Stimulated activated CD8-positive, alpha-beta memory T cell treated with anti-CD3 and anti-CD28 coated beads, Interleukin-12 subunit alpha, Interleukin-12 subunit beta, amount 100 ng/mL, for 24 hours (primary cell): ENCODE results near the gene CTSH.

Experiments
- DNase-seq: peaks from one replicate; pipeline ENCODE4 v3.0.0-alpha.2; 2020; ENCODE audit errors: extremely low read depth

Gene CTSH

GRCh38 chr15:78977591-78978347 lies 32.9 kb upstream of the CTSH start:
- no peak for DNase-seq

DNA sequence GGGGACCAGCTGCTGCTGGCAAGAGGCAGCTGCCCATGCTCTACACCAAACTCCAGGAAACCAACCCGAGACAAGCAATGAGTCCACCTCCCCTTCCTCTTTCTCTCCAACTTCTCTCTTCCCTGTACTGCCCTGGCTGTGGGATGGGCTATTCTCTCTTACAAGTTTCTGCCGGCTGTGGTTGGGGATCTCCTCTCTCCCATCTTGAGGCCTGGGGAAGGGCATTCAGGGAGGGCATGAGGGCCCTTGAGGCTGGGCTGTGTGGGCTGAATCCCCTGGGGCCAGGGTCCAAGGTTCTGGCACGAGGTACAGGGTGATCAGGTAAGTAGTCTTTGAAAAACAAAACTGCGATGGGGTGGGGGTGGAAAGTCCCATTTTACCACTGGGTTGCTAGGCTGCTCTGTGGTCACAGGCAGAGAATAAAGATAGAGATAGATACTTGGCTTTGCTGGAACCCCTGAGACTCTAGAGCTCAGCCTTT lies 32.3 kb upstream of the CTSH start:
- no peak for DNase-seq

DNA sequence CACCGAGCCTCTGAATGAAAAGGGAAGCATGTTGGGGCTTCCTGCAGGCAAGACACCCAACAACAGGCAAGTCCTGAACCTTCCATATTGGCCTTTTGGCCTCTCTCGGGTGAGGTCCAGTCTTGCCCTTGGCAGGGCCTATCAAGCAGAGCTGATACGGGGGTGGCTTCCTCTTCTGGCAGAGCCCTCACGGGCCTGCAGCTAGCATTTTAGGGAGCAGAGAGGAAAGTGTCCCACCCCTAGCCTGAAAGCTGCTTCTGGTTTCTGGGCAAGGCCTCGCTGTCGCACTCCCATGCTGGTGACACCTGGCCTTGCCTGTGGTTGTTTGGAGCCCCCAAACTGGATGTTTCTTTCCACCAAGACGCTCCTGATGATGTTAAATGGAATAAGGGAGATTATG lies 31.8 kb upstream of the CTSH start:
- no peak for DNase-seq

- no peak for DNase-seq
Observed at GRCh38 chr15:78974272-78974918, 29.5 kb upstream of the CTSH start.

GRCh38 chr15:78969687-78970349 lies 25.0 kb upstream of the CTSH start:
- no peak for DNase-seq

- DNase-seq = no peak
Observed at GRCh38 chr15:78968539-78969271, 23.9 kb upstream of the CTSH start.

- no peak for DNase-seq
Observed at GRCh38 chr15:78968114-78968513, 23.3 kb upstream of the CTSH start.

DNA sequence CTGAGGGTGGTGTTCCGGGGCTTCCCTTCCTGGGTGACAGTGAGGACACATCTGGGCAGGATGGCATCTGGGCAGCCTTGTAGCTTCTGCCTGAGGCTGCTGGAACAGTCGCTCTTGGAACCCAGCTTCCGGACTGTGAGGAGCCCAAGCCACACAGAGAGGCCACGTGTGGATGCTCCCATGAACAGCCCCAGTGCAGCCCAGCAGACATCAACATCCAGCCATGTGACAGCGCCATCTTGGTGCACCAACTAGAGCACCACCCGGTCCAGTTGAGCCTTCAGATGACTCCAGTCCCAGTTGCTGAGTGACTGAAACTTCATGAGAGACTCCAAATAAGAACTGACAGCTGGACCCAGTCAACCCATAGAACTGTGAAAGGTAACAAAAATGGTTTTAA lies 15.5 kb upstream of the CTSH start:
- DNase-seq = no peak

DNA sequence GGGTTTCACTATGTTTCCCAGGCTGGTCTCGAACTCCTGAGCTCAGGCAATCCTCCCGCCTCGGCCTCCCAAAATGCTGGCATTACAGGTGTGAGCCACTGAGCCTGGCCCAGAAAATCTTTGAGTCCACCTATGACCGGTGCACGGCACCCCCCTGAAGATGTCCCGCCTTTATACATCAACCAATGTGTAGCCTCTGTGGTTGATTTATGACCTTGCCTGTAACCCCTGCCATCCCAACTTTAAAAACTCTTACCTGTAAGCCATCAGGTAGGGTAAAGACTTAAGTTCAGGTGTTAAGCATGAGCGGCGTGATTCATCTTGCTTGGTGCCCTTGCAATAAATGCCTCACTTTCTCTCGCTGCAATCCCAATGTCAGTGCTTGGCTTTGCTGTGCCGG lies 14.5 kb upstream of the CTSH start:
- no peak for DNase-seq

- no peak for DNase-seq
Observed at GRCh38 chr15:78957416-78958093, 12.7 kb upstream of the CTSH start.

- DNase-seq = no peak
Observed at GRCh38 chr15:78956937-78957336, 12.1 kb upstream of the CTSH start.

DNA sequence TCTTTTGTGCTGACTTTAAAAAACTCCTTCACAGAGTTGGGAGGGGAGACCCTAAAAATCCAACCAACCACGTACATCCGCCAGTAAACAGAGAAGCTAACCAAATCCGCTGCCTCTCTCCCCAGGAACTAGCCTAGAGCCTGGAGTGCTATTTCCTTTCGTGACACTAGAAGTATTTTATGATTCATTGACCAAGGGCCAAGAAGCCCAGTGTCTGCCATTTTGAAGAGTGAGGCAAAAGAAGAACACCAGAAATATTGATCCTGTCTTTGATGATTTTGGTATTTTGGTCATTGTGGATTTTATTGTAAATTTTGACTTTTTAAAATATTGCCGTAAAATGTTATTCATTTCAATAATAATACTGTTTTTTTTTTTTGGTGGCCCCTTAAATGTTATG lies 10.5 kb upstream of the CTSH start:
- no peak for DNase-seq

DNA sequence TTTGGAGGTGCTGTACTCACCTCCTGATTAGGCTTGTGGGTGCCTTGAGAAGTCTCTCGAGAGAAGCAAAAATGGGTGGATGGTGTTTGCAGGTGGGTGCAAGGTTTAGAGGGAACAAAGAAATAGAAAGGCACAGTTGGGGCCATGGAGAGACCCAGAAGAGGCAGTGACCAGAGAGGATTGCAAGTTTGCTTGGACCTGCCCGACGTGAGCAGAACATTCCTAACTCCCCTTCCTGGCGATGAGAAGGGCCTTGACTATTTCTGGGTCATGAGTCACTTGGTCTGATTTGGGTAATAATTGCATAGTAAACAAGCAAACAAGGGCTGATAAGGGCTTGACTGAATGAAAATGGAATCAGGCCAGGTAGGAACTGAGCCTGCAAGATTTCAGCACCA lies 7.0 kb upstream of the CTSH start:
- DNase-seq = no peak

- no peak for DNase-seq
Observed at GRCh38 chr15:78950902-78951840, 6.3 kb upstream of the CTSH start.

GRCh38 chr15:78950343-78950742 lies 5.5 kb upstream of the CTSH start:
- DNase-seq = no peak

DNA sequence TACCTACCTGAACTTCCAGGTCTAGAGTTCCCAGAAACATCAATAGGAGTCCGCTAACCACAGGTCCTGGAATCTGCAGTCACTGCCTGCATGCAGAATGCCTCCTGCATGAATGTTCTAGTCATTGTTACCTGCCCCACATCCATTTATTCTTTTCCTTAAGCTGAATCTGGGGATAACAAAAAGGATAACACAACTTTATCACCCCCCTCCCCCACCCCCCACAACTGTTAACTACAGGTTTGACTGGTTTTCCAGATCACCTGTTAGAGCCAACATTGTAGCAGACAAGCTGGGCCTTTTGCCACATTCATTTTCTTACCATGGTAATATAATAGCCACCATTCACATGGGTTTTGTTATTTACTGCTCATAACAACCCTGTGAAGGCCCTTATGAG lies 4.6 kb upstream of the CTSH start:
- no peak for DNase-seq

- no peak for DNase-seq
Observed at GRCh38 chr15:78947506-78947905, 2.7 kb upstream of the CTSH start.

DNA sequence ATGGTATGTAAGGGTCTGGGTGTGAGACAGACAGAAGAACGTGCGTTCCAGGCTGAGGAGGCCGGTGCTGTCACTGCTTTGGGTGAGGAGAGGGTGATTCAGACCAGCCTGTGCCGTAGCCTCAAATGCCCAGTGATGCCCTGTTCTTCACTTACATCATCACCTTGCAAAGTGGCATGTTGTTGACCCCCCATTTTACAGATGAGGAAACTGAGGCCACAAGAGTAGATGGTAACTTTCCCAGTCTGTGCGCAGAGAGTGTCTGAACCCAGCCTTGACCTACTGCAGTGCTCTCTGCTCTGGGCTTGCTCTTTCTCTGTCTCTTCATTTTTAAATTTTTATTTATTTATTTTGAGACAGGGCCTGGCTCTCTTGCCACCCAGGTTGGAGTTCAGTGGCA lies 1.6 kb upstream of the CTSH start:
- no peak for DNase-seq

DNA sequence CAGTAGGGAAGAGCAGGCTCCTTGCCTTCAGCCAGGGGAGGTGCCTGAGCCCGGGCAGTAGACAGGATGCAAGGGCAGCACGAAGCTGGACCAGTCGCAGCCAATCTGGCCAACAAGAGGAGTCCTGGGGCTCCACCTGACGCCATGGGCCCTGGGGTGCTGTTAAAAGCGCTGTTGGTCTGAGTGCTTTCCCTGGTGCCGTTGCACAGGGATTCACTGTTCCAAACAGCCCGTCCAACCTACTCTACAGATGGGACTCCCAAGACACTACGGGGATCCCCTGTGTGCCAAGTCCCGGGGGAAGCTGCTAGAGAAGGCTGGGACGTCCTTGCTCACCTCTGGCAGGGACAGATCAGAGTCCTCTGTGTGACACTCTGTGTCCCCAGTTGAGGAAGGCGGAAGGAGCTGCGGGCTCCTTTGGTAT lies 632 bp downstream of the CTSH start:
- no peak for DNase-seq

DNA sequence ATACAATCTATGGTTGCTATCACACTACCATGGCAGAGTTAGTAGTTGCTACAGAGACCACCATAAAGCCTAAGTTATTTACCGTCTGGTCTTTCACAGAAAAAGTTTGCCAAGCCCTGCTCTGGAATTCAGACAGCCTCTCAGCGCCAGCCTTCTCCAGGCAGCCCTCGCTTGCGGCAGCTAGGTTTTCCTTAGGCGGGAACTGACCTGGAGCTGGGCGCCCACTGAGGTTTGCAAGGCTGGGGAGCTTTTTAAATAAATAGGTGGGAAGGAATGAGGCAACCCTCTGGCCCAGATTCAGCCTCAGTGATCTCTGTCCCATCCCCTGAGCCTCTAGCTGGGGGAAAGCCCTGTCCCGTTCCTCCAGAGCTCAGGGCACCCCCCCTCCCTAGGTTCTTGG lies 1.2 kb downstream of the CTSH start:
- no peak for DNase-seq

DNA sequence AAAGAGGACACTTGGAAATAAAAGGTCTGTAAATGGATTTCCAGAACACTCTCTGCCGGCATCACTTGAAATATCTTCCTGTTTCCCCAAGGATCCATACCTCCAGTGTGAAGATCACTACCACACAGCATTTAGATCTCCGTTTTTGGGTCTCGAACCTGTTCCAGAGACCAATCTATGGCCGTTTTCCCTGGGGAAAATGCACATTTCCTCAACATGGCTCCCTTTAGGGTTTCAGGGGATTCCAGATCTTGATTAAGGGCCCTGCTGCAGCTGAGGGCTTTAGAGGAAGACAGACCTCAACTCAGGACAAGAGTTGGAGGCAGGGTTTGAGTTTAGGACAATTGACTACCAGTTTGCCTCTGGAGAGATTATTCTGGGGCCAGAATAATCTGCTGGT lies 2.1 kb downstream of the CTSH start:
- no peak for DNase-seq
